Activated B cell treated with CpG ODN at 0.5 μM for 24 hours (primary cell): Measurements from ENCODE around the gene TMCC2. TPM values are rescaled to one million over a fixed set of nuclear protein-coding genes. Genes with fewer than 3 reads are reported as not detected.

Source experiments
- ATAC-seq: fragments of 200-7000 bp; cut with Tn5 transposase; one replicate; pipeline ENCODE4 v1.10.0; 2021; ENCODE audit warnings: low read depth, mild to moderate bottlenecking, moderate library complexity
- CTCF ChIA-PET: fragments of 350-600 bp; sonication (Branson Sonifier 250); formaldehyde crosslinking; loops from one replicate; lab custom pipeline; 2021; ENCODE audit warnings: antibody characterized with exemption; lab: Charles Lee
- POLR2A ChIA-PET: fragments of 350-600 bp; sonication (Branson Sonifier 250); formaldehyde crosslinking; loops from one replicate; lab custom pipeline; 2021; ENCODE audit warnings: antibody characterized with exemption; lab: Charles Lee
- DNase-seq: peaks from one replicate; pipeline ENCODE4 v3.0.0; 2022
- H3K27ac Mint-ChIP-seq: one replicate; pipeline ENCODE4 v1.8.0; 2020; ENCODE audit warnings: mixed read lengths
- H3K27me3 Mint-ChIP-seq: one replicate; pipeline ENCODE4 v1.8.0; 2021; ENCODE audit warnings: mixed read lengths
- H3K36me3 Mint-ChIP-seq: one replicate; pipeline ENCODE4 v1.8.0; 2021; ENCODE audit warnings: low read depth, mixed read lengths
- H3K4me1 Mint-ChIP-seq: one replicate; pipeline ENCODE4 v1.8.0; 2021; ENCODE audit warnings: mixed read lengths
- H3K4me3 Mint-ChIP-seq: one replicate; pipeline ENCODE4 v1.8.0; 2020; ENCODE audit warnings: mild to moderate bottlenecking, mixed read lengths
- H3K9me3 Mint-ChIP-seq: one replicate; pipeline ENCODE4 v1.8.0; 2020; ENCODE audit warnings: mixed read lengths
- CTCF ChIP-seq: fragments of 200-600 bp; IDR thresholded peaks from one replicate; pipeline ENCODE4 v1.8.0; 2022; ENCODE audit warnings: antibody characterized with exemption, mild to moderate bottlenecking
- intact Hi-C: fragments of 100-400 bp; cut with micrococcal nuclease; formaldehyde crosslinking; loops from one replicate; pipeline ENCODE4 v1.15.1; 2024
- total RNA-seq: library from RNA; stranded (reverse); gene quantifications from 2 replicates; pipeline ENCODE4 v1.2.3, GENCODE V29; 2022

Gene TMCC2
- total RNA-seq, 1 donor from 2014 or later: 1.2 TPM

GRCh38 chr1:205190845-205191577, 36.7 kb upstream of the TMCC2 start:
- CTCF ChIA-PET: no interaction called here
- Mint-ChIP-seq H3K4me3 (no peak overlapping the region), H3K27me3 (no peaks in the 10 kb centered on the region), H3K9me3 (no peaks in the 10 kb centered on the region), H3K4me1 (peaks cover 25% of the 10 kb centered on the region), H3K27ac (no peak overlapping the region), H3K36me3 (peaks cover 16% of the 10 kb centered on the region)
- POLR2A ChIA-PET: no interaction called here
- no peak for TF ChIP-seq CTCF
- intact Hi-C loops: no loop called here
- no peak for DNase-seq
- ATAC-seq: no peak

GRCh38 chr1:205191622-205192021, 36.1 kb upstream of the TMCC2 start:
- ChIA-PET POLR2A (no interaction called here), CTCF (no interaction called here)
- Mint-ChIP-seq H3K27me3 (no peaks in the 10 kb centered on the region), H3K27ac (no peak overlapping the region), H3K36me3 (peaks cover 12% of the 10 kb centered on the region), H3K4me1 (peaks cover 25% of the 10 kb centered on the region), H3K9me3 (no peaks in the 10 kb centered on the region), H3K4me3 (no peak overlapping the region)
- DNase-seq (no peak), ATAC-seq (no peak)
- TF ChIP-seq CTCF: no peak
- intact Hi-C loops: no loop called here

- peaks cover 25% of the 10 kb centered on the region for H3K4me1 Mint-ChIP-seq
- CTCF ChIA-PET: no interaction called here
- ATAC-seq (no peak), DNase-seq (no peak)
- H3K4me3 Mint-ChIP-seq: no peak overlapping the region
- no peaks in the 10 kb centered on the region for H3K9me3 Mint-ChIP-seq
- intact Hi-C loops: no loop called here
- POLR2A ChIA-PET: no interaction called here
- no peaks in the 10 kb centered on the region for H3K27me3 Mint-ChIP-seq
- TF ChIP-seq CTCF: no peak
- no peak overlapping the region for H3K27ac Mint-ChIP-seq
- H3K36me3 Mint-ChIP-seq: peaks cover 5% of the 10 kb centered on the region
These were observed 35.5 kb upstream of the TMCC2 start for GRCh38 chr1:205192287-205192686.

DNA sequence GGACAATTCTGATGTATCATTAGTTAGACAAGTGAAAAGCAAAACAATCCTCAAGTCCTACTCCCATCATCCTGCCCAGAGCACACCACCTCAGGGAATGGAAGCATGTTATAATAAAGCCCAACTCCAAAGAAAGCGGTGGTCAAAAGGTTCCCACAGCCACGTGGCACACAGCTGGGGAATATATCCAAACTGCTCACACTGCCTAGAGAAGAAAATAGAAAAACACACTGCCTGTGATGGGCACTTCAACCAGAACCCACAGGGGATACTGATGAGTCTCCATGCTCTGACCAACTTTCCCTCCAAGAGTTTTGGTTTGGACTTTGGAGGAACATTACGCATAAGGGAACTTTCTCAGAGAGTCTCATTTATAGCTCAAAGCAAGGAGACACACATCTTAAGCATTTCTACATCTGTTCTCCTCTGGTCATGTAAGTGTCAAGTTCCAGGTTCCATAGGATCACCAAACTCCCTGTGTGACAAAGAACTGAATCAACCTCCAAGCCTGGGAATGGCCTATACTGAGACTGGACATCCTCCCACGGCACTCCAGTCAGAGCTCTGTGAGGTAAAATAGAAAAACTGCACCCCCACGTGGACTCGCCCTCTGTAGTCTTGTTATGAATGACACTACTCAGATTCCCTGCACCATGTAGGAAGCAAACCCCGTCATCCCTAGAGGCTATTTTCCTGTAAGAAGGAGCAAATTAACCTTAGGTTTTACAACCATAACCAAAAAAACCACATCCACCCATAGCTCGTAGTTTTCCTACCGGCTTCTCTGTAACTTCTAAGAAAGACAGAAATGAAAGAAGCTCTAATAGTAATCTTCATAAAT, 28.4 kb upstream of the TMCC2 start:
- CTCF ChIA-PET: interaction anchor here (1.1 kb wide), 1 partner anchor 30 kb away, joined by 3 read pairs; no protein-coding TSS in a partner anchor
- H3K27me3 Mint-ChIP-seq: no peaks in the 10 kb centered on the region
- no peaks in the 10 kb centered on the region for H3K36me3 Mint-ChIP-seq
- no peaks in the 10 kb centered on the region for H3K9me3 Mint-ChIP-seq
- POLR2A ChIA-PET: interaction anchor here (0.5 kb wide), 1 partner anchor 761 kb away, joined by 3 read pairs; no protein-coding TSS in a partner anchor
- no peak for DNase-seq
- peaks cover 10% of the 10 kb centered on the region for H3K4me1 Mint-ChIP-seq
- intact Hi-C loops: no loop called here
- H3K4me3 Mint-ChIP-seq: no peak overlapping the region
- TF ChIP-seq CTCF: no peak
- ATAC-seq: no peak
- no peak overlapping the region for H3K27ac Mint-ChIP-seq

- no peaks in the 10 kb centered on the region for H3K27me3 Mint-ChIP-seq
- ChIA-PET POLR2A (no interaction called here), CTCF (interaction anchor here (1.1 kb wide), 1 partner anchor 29 kb away, joined by 3 read pairs; no protein-coding TSS in a partner anchor)
- no peak overlapping the region for H3K4me3 Mint-ChIP-seq
- intact Hi-C loops: no loop called here
- no peaks in the 10 kb centered on the region for H3K36me3 Mint-ChIP-seq
- ATAC-seq: no peak
- no peak for DNase-seq
- H3K9me3 Mint-ChIP-seq: no peaks in the 10 kb centered on the region
- H3K4me1 Mint-ChIP-seq: peaks cover 10% of the 10 kb centered on the region
- no peak overlapping the region for H3K27ac Mint-ChIP-seq
- TF ChIP-seq CTCF: no peak
These were observed 27.8 kb upstream of the TMCC2 start for GRCh38 chr1:205199931-205200299.
